HEK293T (cell line): Measurements from ENCODE around the gene CDH2.

ENCODE experiments used
- CTCF ChIA-PET: fragments of 350-600 bp; formaldehyde crosslinking; extraction: SDS; loops from one replicate; lab custom pipeline; 2021; ENCODE audit warnings: antibody characterized with exemption, inconsistent platforms; lab: Yijun Ruan, JAX
- POLR2A ChIA-PET: fragments of 350-600 bp; formaldehyde crosslinking; extraction: SDS; loops from one replicate; lab custom pipeline; 2020; ENCODE audit warnings: antibody characterized with exemption, inconsistent platforms; lab: Yijun Ruan, JAX
- DNase-seq: peaks from one replicate; pipeline ENCODE4 v3.0.0; 2012; ENCODE audit warnings: mixed read lengths; ENCODE audit errors: extremely low spot score
- ARNT ChIP-seq: fragments of 450-650 bp; IDR thresholded peaks from 2 replicates; pipeline ENCODE4 v1.6.1; 2017; ENCODE audit warnings: mild to moderate bottlenecking
- BHLHE40 ChIP-seq: fragments of 450-650 bp; IDR thresholded peaks from 2 replicates; pipeline ENCODE4 v1.6.1; 2016; ENCODE audit warnings: mild to moderate bottlenecking, moderate library complexity, borderline replicate concordance
- CTBP1 ChIP-seq: fragments of 450-650 bp; IDR thresholded peaks from 2 replicates; pipeline ENCODE4 v1.6.1; 2016; ENCODE audit warnings: borderline replicate concordance
- ELF4 ChIP-seq: fragments of 450-650 bp; IDR thresholded peaks from 2 replicates; pipeline ENCODE4 v1.6.1; 2017; ENCODE audit warnings: antibody characterized with exemption
- FOXA1 ChIP-seq: fragments of 450-650 bp; IDR thresholded peaks from 2 replicates; pipeline ENCODE4 v1.6.1; 2016; ENCODE audit warnings: mild to moderate bottlenecking
- FOXK2 ChIP-seq: fragments of 450-650 bp; IDR thresholded peaks from 2 replicates; pipeline ENCODE4 v1.6.1; 2016; ENCODE audit warnings: mild to moderate bottlenecking
- FOXM1 ChIP-seq: fragments of 450-650 bp; IDR thresholded peaks from 2 replicates; pipeline ENCODE4 v1.6.1; 2017; ENCODE audit warnings: mild to moderate bottlenecking, borderline replicate concordance
- HDGF ChIP-seq: fragments of 450-650 bp; IDR thresholded peaks from 2 replicates; pipeline ENCODE4 v1.6.1; 2017; ENCODE audit warnings: antibody characterized with exemption, borderline replicate concordance
- L3MBTL2 ChIP-seq: fragments of 450-650 bp; conservative IDR thresholded peaks from 2 replicates; pipeline ENCODE4 v1.6.1; 2016; ENCODE audit warnings: mild to moderate bottlenecking
- LEF1 ChIP-seq: fragments of 450-650 bp; IDR thresholded peaks from 2 replicates; pipeline ENCODE4 v1.6.1; 2017; ENCODE audit warnings: mild to moderate bottlenecking, borderline replicate concordance
- NFRKB ChIP-seq: fragments of 450-650 bp; IDR thresholded peaks from 2 replicates; pipeline ENCODE4 v1.6.1; 2016; ENCODE audit warnings: mild to moderate bottlenecking, moderate library complexity
- PKNOX1 ChIP-seq: fragments of 450-650 bp; IDR thresholded peaks from 2 replicates; pipeline ENCODE4 v1.6.1; 2016
- SP1 ChIP-seq: fragments of 450-650 bp; IDR thresholded peaks from 2 replicates; pipeline ENCODE4 v1.6.1; 2017
- SUZ12 ChIP-seq: fragments of 450-650 bp; IDR thresholded peaks from 2 replicates; pipeline ENCODE4 v1.6.1; 2016; ENCODE audit warnings: mild to moderate bottlenecking
- TARDBP ChIP-seq: fragments of 450-650 bp; IDR thresholded peaks from 2 replicates; pipeline ENCODE4 v1.6.1; 2016
- ZNF384 ChIP-seq: fragments of 450-650 bp; IDR thresholded peaks from 2 replicates; pipeline ENCODE4 v1.6.1; 2016

CDH2 gene

GRCh38 chr18:28062443-28062842 is 114.5 kb downstream of the CDH2 start:
- DNase-seq = no peak
- ChIA-PET POLR2A (no interaction called here), CTCF (no interaction called here)
- TF ChIP-seq SUZ12 (no peak), LEF1 (no peak), ZNF384 (no peak), FOXK2 (no peak), PKNOX1 (no peak), FOXM1 (no peak)

GRCh38 chr18:28059861-28060260 is 117.1 kb downstream of the CDH2 start:
- CTCF ChIA-PET = no interaction called here
- POLR2A ChIA-PET = no interaction called here
- DNase-seq = no peak
- TF ChIP-seq BHLHE40 (no peak), NFRKB (no peak), TARDBP (no peak), L3MBTL2 (no peak)

- TF ChIP-seq SUZ12 (no peak), ZNF384 (no peak), HDGF (no peak), FOXK2 (no peak), PKNOX1 (no peak), CTBP1 (no peak), FOXA1 (no peak), L3MBTL2 (no peak), FOXM1 (no peak), TARDBP (no peak), LEF1 (no peak), NFRKB (no peak), ELF4 (no peak), SP1 (no peak), ARNT (no peak), BHLHE40 (no peak)
- CTCF ChIA-PET = no interaction called here
- no peak for DNase-seq
- POLR2A ChIA-PET = no interaction called here
Measured at GRCh38 chr18:28050545-28050944, 126.4 kb downstream of the CDH2 start.

- TF ChIP-seq ARNT = no peak
- TF ChIP-seq FOXA1 = no peak
- TF ChIP-seq ELF4 = no peak
- TF ChIP-seq NFRKB = no peak
- no peak for TF ChIP-seq BHLHE40
- TF ChIP-seq LEF1 = no peak
- no peak for TF ChIP-seq FOXK2
- no peak for TF ChIP-seq SP1
- POLR2A ChIA-PET = no interaction called here
- CTCF ChIA-PET = no interaction called here
- no peak for DNase-seq
Measured at GRCh38 chr18:28048612-28049011, 128.3 kb downstream of the CDH2 start.

- ChIA-PET POLR2A (no interaction called here), CTCF (no interaction called here)
- TF ChIP-seq CTBP1 (no peak), TARDBP (no peak), LEF1 (no peak), SUZ12 (no peak), ZNF384 (no peak), ARNT (no peak), PKNOX1 (no peak), FOXK2 (no peak), NFRKB (no peak), HDGF (no peak)
- DNase-seq = no peak
Measured at GRCh38 chr18:28045880-28046279, 131.1 kb downstream of the CDH2 start.

- DNase-seq = no peak
- TF ChIP-seq FOXK2 = no peak
- TF ChIP-seq ARNT = no peak
- no peak for TF ChIP-seq PKNOX1
- TF ChIP-seq LEF1 = no peak
- TF ChIP-seq FOXA1 = no peak
- no peak for TF ChIP-seq CTBP1
- TF ChIP-seq ZNF384 = no peak
- TF ChIP-seq TARDBP = no peak
- ChIA-PET CTCF (no interaction called here), POLR2A (interaction anchor here (0.7 kb wide), 1 partner anchor 131 kb away, joined by 3 read pairs; the partner anchor contains the start of gene CDH2)
Measured at GRCh38 chr18:28045176-28045810, 131.6 kb downstream of the CDH2 start.
